Central memory CD4-positive, alpha-beta T cell (primary cell): ENCODE results near the gene CYREN.

Experiments used
- DNase-seq: peaks from one replicate; pipeline ENCODE4 v3.0.0; 2022

CYREN gene

GRCh38 chr7:135195968-135196629 is 25.6 kb upstream of the CYREN start:
- DNase-seq = no peak

DNA sequence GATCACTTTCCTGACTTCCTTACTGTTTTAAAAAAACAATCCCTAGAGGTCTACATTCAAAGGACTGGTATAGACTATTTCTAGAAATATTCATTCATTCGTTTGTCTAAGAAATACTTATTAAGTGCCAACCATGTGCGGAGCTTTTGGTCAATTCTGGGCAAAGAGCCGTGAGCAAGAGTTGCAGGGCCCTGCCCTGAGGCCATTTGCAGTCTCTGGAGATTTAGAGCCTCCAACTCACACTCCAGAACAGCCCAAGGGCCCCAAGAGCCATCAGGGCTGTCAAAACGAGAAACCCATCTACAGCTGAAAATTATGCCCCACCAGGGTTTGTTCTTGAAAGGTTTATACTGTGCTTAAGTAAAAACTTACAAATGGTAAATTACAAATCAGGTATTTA is 24.6 kb upstream of the CYREN start:
- no peak for DNase-seq

GRCh38 chr7:135194494-135195095 is 24.1 kb upstream of the CYREN start:
- DNase-seq = no peak

GRCh38 chr7:135193615-135194081 is 23.1 kb upstream of the CYREN start:
- no peak for DNase-seq

DNA sequence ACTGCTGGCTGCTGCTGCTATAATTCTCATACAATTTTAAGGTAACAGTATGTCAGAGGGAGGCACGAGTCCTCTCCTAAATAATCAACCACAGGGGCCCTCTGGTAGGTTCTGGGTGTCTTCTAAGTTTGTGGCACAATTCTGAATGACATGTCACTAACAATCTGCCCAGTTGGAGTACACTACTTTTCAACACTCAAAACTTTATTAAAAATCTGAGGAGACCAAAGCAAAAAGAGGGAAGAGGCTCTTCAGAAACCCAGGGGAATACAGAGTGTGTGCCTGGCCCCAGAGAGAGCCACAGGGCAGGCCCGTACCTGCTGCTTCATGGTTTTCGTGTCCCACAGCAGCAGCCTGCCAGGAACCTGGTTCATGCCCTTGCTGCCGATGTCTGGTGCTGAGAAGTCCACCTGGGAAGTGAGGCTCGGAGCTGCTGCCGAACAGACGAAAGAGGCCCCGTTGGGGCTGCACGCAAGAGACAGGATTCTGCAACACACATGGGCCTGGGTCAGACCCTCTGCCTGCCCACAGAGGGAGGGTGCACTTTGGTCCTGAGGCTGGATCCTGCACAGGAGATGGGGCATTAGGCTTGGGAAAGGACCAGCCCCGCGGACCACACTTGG is 22.5 kb upstream of the CYREN start:
- DNase-seq = no peak

GRCh38 chr7:135190703-135191102 is 20.2 kb upstream of the CYREN start:
- DNase-seq = no peak

DNA sequence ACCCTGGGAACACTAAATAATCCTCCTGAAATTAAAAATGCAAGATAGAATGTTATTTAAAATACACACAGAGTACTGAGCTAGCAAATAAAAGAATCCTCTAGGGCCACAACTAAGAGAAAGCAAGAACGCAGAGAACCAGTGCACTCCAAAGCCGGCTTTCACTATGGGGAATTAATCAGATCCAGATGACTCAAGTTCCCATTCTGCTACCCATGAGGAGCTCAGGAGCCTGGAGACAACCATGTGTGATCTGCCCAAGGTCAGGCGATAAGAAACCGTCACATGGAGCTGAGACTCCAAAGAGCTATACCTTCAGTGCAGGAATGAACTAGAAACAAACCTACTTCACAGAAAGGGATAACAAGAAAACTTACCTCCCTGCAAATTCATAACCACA is 19.5 kb upstream of the CYREN start:
- DNase-seq = no peak

GRCh38 chr7:135189221-135189662 is 18.7 kb upstream of the CYREN start:
- DNase-seq = no peak

DNA sequence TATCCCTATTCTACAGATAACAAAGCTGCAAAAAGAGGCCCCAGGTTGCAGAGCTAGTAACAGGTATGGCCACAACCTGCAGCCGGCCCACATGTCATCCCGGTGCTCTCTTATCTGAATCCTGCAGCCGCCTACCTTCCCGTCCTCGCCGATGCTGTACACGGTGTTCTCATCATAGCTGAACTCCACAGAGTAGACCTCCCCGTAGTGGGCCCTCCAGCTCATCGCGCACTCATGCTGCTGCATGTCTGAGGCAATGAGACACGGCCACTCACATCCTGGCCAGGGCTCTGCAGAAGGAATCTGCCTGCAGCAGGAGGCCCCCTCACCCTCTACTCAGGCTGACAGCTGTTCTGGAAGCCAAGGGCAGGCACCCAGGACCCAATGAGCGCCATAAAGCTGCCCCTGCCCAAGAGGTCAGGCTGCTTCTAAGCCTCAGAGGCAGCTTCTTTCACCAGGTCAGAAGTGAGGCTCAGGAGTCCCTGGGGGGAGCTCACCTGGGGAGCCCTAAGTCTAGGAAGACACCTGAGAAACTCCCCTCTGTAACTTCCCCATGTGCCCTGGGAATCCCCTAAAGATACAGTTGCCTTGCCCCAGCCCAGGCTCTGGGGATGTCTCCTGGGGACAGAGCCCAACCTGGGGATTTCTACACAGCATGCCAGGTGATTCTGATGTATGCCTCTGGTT is 17.9 kb upstream of the CYREN start:
- DNase-seq = no peak

GRCh38 chr7:135186841-135187253 is 16.3 kb upstream of the CYREN start:
- DNase-seq = no peak

DNA sequence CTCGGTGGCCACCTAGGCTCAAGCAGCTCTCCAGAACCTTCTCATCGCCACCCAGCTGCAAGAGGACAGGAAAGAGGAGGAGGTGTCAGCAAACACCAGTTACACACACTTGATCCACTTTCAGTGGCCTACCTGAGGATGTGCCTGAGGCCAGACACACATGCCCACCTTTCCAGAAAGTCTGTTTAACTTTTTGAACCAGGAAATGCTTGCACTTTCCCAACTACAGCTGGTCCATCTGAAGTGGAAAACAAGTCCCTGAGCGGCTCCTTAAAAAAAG is 15.7 kb upstream of the CYREN start:
- no peak for DNase-seq

DNA sequence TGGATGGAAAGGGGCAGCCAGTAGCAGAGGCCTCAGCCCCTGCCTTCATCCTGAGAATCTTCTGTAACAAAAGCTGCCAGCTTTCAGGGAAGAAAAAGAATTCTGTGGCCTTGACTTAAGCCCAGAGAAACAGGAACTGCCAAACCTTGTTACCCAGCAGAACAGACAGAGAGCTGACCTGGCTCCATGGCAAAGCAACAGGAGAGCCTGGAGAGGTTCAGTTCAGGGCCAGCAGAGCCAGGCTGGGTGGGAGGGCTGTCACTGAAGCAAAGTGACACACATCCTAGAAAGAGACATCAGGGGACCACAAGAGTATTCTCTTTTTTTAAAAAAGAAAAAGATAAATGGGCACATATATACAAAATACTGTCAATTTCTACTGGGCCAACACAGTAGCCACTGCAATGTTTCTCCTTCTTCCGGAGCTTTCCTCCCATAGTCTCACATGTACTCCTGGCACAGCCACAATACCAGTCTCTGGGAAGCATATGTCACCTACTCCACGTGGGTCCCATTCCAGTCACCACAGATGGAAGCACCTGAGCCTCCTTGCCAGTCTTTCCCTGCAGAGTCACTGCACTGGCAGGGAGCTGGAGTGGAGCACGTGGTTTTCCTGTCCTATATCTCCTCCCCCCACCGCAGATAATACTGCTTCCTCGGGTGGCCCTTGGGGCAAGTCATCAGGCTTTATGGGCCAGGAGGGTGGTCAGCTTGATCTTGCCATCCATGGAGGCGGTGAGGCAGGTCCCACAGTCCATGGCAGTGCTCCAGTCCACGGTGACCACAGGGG is 15.2 kb upstream of the CYREN start:
- DNase-seq = no peak

DNA sequence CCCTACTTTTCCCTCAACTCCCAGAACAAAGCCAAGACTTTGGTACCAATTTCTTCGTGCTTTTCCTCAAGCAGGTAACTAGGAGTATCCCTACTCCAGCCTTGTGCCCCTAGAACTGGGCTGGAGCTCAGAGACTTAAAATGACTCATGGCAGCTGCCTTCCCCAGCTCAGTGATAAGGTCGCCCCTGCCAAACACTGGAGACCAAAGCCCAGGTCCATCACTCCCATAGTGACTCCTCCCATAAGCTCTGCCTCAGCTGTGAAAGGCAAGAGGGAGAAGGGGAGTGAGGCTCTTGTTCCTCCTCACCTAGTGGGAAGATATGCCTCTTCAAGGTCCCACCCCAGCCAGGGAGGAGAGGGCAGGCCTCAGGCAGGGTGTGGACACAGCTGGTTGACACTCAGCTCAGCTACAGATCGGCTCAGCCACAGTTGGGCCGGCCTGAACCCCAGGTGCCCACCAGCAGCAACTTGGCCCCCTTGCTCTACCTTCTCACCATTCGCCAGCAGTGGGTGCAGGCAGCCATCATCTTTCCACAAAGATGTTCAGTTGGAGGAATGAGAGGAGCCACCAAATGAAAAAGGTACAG is 13.8 kb upstream of the CYREN start:
- no peak for DNase-seq

- no peak for DNase-seq
These were observed 13.0 kb upstream of the CYREN start for GRCh38 chr7:135183478-135183877.

GRCh38 chr7:135181929-135182678 is 11.6 kb upstream of the CYREN start:
- DNase-seq = no peak

DNA sequence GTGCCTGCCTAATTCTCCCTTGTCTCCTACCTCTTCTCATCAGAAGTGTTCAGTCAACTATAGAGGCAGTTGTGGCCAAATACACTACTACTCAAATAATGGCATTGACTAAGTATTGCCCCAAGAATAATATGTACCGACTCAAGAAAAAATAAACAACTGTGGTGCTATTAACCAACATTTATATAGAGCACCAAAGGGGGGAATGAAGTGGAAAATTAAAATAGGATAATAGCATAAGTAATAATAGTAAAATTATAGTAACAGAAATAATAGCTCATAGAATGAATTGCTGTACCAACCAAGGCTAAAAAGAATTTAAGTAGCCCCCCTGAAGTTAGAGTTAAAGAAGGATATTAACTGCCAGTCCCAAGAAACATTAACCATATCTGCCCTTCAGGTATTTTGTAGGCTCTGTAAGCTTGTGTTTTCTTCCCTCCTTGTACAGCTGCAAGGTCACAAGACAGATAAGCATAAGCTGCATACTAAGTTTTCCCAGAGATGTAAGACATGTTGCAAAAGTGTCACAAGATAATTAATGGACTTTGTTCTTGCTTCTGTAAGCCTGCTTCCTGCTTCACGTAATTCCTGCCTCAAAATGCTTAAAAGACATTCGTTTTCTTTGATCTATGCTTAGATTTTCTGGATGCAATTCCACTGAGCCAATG is 10.9 kb upstream of the CYREN start:
- no peak for DNase-seq

- DNase-seq = no peak
These were observed 9.6 kb upstream of the CYREN start for GRCh38 chr7:135180122-135180521.

DNA sequence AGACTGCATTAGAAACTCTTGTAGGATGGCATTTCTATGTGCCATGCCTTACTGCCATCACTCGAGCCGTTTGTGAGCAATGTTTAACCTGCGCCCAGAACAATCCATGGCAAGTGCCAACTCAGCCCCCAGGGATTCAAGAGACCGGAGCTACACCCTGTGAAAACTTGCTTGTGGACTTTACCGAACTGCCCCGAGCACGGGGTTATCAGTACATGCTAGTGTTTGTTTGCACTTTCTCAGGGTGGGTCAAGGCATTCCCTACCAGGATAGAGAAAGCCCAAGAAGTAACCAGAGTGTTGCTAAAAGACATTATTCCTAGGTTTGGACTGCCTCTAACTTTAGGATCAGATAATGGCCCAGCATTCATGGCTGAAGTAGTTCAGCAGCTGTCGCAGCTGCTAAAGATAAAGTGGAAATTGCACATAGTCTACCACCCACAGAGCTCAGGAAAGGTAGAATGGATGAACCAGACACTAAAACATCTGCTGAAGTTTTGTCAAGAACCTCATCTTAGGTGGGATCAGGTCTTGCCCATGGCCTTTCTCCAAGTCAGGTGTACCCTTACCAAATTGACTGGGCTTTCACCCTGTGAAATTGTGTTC is 8.9 kb upstream of the CYREN start:
- no peak for DNase-seq

- no peak for DNase-seq
These were observed 7.9 kb upstream of the CYREN start for GRCh38 chr7:135178364-135178763.

GRCh38 chr7:135177028-135177696 is 6.7 kb upstream of the CYREN start:
- DNase-seq = no peak
